Measurements from ENCODE around the gene JAKMIP1.

The JAKMIP1 gene

GRCh38 chr4:6120361-6120760 is 80.0 kb downstream of the JAKMIP1 start:
- FAIRE-seq (no peak), DNase-seq (ENCODE audit: insufficient read length, low spot score) (no peak)
- TF ChIP-seq PAX5 (IDR thresholded peaks at IDR 0.05; ENCODE audit: insufficient read depth, low read length, severe bottlenecking) (no peak), TAF1 (IDR thresholded peaks at IDR 0.05; ENCODE audit: low read depth, low read length) (no peak), POU2F2 (IDR thresholded peaks at IDR 0.05; ENCODE audit: low read depth, low read length) (no peak), POLR2A (IDR thresholded peaks at IDR 0.05; ENCODE audit: low read depth, low read length) (no peak), POLR2AphosphoS5 (IDR thresholded peaks at IDR 0.05; ENCODE audit: low read depth, low read length) (no peak), SPI1 (IDR thresholded peaks at IDR 0.05; ENCODE audit: low read depth, low read length) (no peak)

- TF ChIP-seq PAX5 (IDR thresholded peaks at IDR 0.05; ENCODE audit: insufficient read depth, low read length, severe bottlenecking), result no peak
- no peak for TF ChIP-seq TAF1 (IDR thresholded peaks at IDR 0.05; ENCODE audit: low read depth, low read length)
- peak; percentile 77 for TF ChIP-seq SPI1 (IDR thresholded peaks at IDR 0.05; ENCODE audit: low read depth, low read length)
- no peak for TF ChIP-seq POU2F2 (IDR thresholded peaks at IDR 0.05; ENCODE audit: low read depth, low read length)
- no peak for TF ChIP-seq POLR2AphosphoS5 (IDR thresholded peaks at IDR 0.05; ENCODE audit: low read depth, low read length)
- no peak for TF ChIP-seq POLR2A (IDR thresholded peaks at IDR 0.05; ENCODE audit: low read depth, low read length)
- FAIRE-seq (no peak), DNase-seq (ENCODE audit: insufficient read length, low spot score) (no peak)
These were observed 80.8 kb downstream of the JAKMIP1 start for GRCh38 chr4:6119507-6120020.

GRCh38 chr4:6118201-6118600 is 82.1 kb downstream of the JAKMIP1 start:
- TF ChIP-seq POLR2A (IDR thresholded peaks at IDR 0.05; ENCODE audit: low read depth, low read length), result no peak
- TF ChIP-seq POU2F2 (IDR thresholded peaks at IDR 0.05; ENCODE audit: low read depth, low read length), result no peak
- TF ChIP-seq SPI1 (IDR thresholded peaks at IDR 0.05; ENCODE audit: low read depth, low read length), result no peak
- TF ChIP-seq PAX5 (IDR thresholded peaks at IDR 0.05; ENCODE audit: insufficient read depth, low read length, severe bottlenecking), result no peak
- TF ChIP-seq TAF1 (IDR thresholded peaks at IDR 0.05; ENCODE audit: low read depth, low read length), result no peak
- TF ChIP-seq POLR2AphosphoS5 (IDR thresholded peaks at IDR 0.05; ENCODE audit: low read depth, low read length), result no peak
- FAIRE-seq, result no peak
- DNase-seq (ENCODE audit: insufficient read length, low spot score), result no peak

DNA sequence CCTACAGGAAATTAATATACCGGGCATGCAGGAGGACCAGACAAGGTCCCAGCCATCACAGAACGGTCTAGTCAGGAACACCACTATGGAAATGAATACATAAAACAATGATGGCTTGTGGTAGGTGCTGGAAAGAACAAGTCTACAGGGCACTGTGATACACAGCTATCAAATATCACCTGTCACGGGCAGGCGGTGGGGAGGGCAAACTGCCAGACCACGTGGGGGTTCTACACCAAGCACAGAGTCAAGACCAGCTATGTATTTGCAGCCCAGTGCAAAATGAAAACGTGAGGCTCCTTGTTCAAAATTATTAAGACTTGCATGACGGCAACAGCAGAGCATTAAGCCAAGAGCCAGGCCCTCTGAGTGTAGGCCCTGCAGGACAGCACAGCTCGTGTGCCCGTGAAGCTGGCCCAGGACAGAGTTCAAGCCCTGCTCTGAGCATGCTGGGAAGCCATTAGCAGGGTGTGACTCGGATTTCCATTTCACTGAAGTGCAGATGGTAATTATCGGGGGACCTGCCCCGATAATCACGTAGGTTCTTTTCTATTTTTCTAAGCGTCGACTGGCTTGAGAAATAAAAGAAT is 83.6 kb downstream of the JAKMIP1 start:
- no peak for FAIRE-seq
- no peak for DNase-seq (ENCODE audit: insufficient read length, low spot score)
- TF ChIP-seq POLR2AphosphoS5 (IDR thresholded peaks at IDR 0.05; ENCODE audit: low read depth, low read length) (no peak), POLR2A (IDR thresholded peaks at IDR 0.05; ENCODE audit: low read depth, low read length) (no peak), PAX5 (IDR thresholded peaks at IDR 0.05; ENCODE audit: insufficient read depth, low read length, severe bottlenecking) (no peak), TAF1 (IDR thresholded peaks at IDR 0.05; ENCODE audit: low read depth, low read length) (no peak), POU2F2 (IDR thresholded peaks at IDR 0.05; ENCODE audit: low read depth, low read length) (no peak), SPI1 (IDR thresholded peaks at IDR 0.05; ENCODE audit: low read depth, low read length) (no peak)

DNA sequence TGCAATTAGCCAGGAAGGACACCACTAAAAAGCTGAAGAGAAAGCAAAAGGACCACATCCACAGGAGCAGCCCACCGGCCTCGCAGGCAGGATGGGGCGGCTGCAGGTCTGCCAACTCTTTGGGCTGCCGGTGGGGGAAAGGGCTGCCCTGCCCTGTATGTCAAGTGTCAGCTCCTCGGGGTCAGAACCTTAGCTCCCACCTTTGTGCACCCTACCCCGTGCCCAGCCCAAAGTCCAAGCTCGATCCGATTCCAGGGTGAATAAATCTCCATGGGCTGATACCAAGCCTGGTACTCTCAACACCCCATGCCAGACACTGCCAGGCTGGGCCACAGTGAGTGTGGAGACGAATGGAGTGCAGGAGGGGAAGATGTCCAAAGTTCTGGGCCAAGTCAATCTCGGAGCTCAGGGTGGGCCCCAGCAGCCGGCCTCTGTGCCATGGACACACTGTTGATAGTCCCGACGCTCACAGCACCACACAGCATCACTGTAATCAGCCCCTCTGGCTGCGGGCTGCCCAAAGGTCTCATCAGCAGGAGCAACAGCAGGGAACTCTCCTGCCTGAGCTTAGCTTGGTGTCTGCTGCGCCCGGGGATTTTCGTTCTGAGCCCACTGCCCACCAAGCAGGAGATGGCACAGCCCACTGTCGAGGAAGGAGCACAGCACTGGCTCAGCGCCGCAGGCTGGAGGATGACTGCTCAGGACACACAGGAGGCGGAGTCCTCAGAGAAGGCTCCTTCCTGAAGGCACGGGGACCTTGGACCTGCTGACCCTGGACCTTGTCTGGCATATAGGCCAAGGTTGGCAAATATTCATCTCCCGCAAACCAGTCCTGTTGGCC is 84.4 kb downstream of the JAKMIP1 start:
- no peak for DNase-seq (ENCODE audit: insufficient read length, low spot score)
- no peak for FAIRE-seq
- no peak for TF ChIP-seq POLR2A (IDR thresholded peaks at IDR 0.05; ENCODE audit: low read depth, low read length)
- TF ChIP-seq TAF1 (IDR thresholded peaks at IDR 0.05; ENCODE audit: low read depth, low read length), result no peak
- TF ChIP-seq POLR2AphosphoS5 (IDR thresholded peaks at IDR 0.05; ENCODE audit: low read depth, low read length), result no peak
- TF ChIP-seq PAX5 (IDR thresholded peaks at IDR 0.05; ENCODE audit: insufficient read depth, low read length, severe bottlenecking), result no peak
- TF ChIP-seq POU2F2 (IDR thresholded peaks at IDR 0.05; ENCODE audit: low read depth, low read length), result no peak
- no peak for TF ChIP-seq SPI1 (IDR thresholded peaks at IDR 0.05; ENCODE audit: low read depth, low read length)

- TF ChIP-seq POLR2A (IDR thresholded peaks at IDR 0.05; ENCODE audit: low read depth, low read length) (no peak), POLR2AphosphoS5 (IDR thresholded peaks at IDR 0.05; ENCODE audit: low read depth, low read length) (no peak), PAX5 (IDR thresholded peaks at IDR 0.05; ENCODE audit: insufficient read depth, low read length, severe bottlenecking) (no peak), POU2F2 (IDR thresholded peaks at IDR 0.05; ENCODE audit: low read depth, low read length) (no peak), SPI1 (IDR thresholded peaks at IDR 0.05; ENCODE audit: low read depth, low read length) (no peak), TAF1 (IDR thresholded peaks at IDR 0.05; ENCODE audit: low read depth, low read length) (no peak)
- FAIRE-seq (no peak), DNase-seq (ENCODE audit: insufficient read length, low spot score) (no peak)
These were observed 85.0 kb downstream of the JAKMIP1 start for GRCh38 chr4:6115342-6115741.

GRCh38 chr4:6114601-6115000 is 85.7 kb downstream of the JAKMIP1 start:
- FAIRE-seq, result no peak
- TF ChIP-seq PAX5 (IDR thresholded peaks at IDR 0.05; ENCODE audit: insufficient read depth, low read length, severe bottlenecking), result no peak
- TF ChIP-seq TAF1 (IDR thresholded peaks at IDR 0.05; ENCODE audit: low read depth, low read length), result no peak
- TF ChIP-seq POLR2AphosphoS5 (IDR thresholded peaks at IDR 0.05; ENCODE audit: low read depth, low read length), result no peak
- TF ChIP-seq POU2F2 (IDR thresholded peaks at IDR 0.05; ENCODE audit: low read depth, low read length), result no peak
- no peak for TF ChIP-seq POLR2A (IDR thresholded peaks at IDR 0.05; ENCODE audit: low read depth, low read length)
- TF ChIP-seq SPI1 (IDR thresholded peaks at IDR 0.05; ENCODE audit: low read depth, low read length), result no peak
- DNase-seq (ENCODE audit: insufficient read length, low spot score), result no peak

DNA sequence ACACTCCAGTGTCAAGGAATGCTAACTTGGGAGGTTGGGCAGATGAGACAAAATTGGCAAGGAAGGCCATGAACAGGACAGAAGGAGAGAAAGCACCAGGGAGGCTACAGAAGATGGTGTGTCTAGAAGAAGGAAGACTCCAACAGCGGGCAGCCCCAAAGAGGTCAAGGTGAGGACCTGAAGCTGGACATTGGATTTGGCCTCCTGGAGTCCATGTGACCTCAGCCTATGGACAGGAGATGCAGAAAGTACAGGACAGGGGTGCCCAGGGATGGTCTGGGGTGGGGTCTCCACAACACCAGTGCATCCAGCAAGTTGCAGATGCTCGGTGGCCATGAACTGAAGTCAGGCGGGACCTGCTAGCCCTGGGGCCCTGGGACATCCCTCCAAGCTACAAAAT is 86.2 kb downstream of the JAKMIP1 start:
- TF ChIP-seq POLR2AphosphoS5 (IDR thresholded peaks at IDR 0.05; ENCODE audit: low read depth, low read length), result no peak
- TF ChIP-seq POU2F2 (IDR thresholded peaks at IDR 0.05; ENCODE audit: low read depth, low read length), result no peak
- TF ChIP-seq PAX5 (IDR thresholded peaks at IDR 0.05; ENCODE audit: insufficient read depth, low read length, severe bottlenecking), result no peak
- TF ChIP-seq POLR2A (IDR thresholded peaks at IDR 0.05; ENCODE audit: low read depth, low read length), result no peak
- no peak for TF ChIP-seq SPI1 (IDR thresholded peaks at IDR 0.05; ENCODE audit: low read depth, low read length)
- TF ChIP-seq TAF1 (IDR thresholded peaks at IDR 0.05; ENCODE audit: low read depth, low read length), result no peak
- FAIRE-seq (no peak), DNase-seq (ENCODE audit: insufficient read length, low spot score) (no peak)

DNA sequence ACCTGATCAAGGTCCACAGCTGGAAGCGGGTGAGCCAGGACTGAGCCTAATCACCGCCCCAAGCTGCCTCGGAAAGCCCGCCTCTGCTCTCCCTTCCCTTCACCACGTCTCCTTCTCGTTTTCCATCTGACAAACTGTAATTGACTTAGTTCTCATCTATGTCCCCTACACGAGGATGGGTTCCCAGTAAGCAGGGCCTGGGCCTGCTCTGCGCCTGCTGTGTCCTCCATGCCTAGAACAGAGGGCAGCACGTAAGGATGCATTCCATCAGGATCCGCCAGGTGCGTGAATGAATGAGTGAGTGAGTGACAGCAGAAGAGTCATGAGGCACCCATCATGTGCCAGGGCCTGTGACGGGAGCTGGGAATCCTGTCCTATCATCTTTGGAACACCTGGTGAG is 86.7 kb downstream of the JAKMIP1 start:
- TF ChIP-seq TAF1 (IDR thresholded peaks at IDR 0.05; ENCODE audit: low read depth, low read length) (no peak), POU2F2 (IDR thresholded peaks at IDR 0.05; ENCODE audit: low read depth, low read length) (no peak), SPI1 (IDR thresholded peaks at IDR 0.05; ENCODE audit: low read depth, low read length) (no peak), POLR2A (IDR thresholded peaks at IDR 0.05; ENCODE audit: low read depth, low read length) (no peak), PAX5 (IDR thresholded peaks at IDR 0.05; ENCODE audit: insufficient read depth, low read length, severe bottlenecking) (no peak), POLR2AphosphoS5 (IDR thresholded peaks at IDR 0.05; ENCODE audit: low read depth, low read length) (no peak)
- no peak for FAIRE-seq
- no peak for DNase-seq (ENCODE audit: insufficient read length, low spot score)
